ENCODE data around the gene CENPV. TPM values are rescaled to one million over a fixed set of nuclear protein-coding genes. Genes with fewer than 3 reads are reported as not detected.

The CENPV gene
- total and polyA plus RNA-seq, 2 of the 13 experiments (the other 11 are each of a cell fraction or from before 2014, with no cell fraction given): 193 to 292 TPM

GRCh38 chr17:16322636-16323035, 30.6 kb downstream of the CENPV start:
- Histone ChIP-seq H3K9me3 (ENCODE audit: low read length) (no peaks in the 10 kb centered on the region), H3K36me3 (replicated peaks in 1 of 2; ENCODE audit: control insufficient read depth in 1 of 2, insufficient read depth in 2 of 2, low read length in 2 of 2) (peaks cover 3 to 20% of the 10 kb centered on the region in 2 experiments; a peak in 4 of 5 replicates), H3K27me3 (ENCODE audit: control insufficient read depth in 1 of 2, insufficient read depth in 2 of 2, low read length in 2 of 2) (no peaks in the 10 kb centered on the region), H2AFZ (ENCODE audit: low read length) (no peak overlapping the region), H3K27ac (ENCODE audit: extremely low read length, insufficient read depth, low read length) (no peak overlapping the region), H4K20me1 (ENCODE audit: insufficient read depth, low read length) (no peaks in the 10 kb centered on the region), H3K4me1 (ENCODE audit: insufficient read depth, low read length) (no peaks in the 10 kb centered on the region), H3K79me2 (ENCODE audit: insufficient read depth, low read length) (no peaks in the 10 kb centered on the region), H3K4me3 (replicated peaks in 1 of 3; ENCODE audit: insufficient read depth in 1 of 3, low read depth in 2 of 3, low read length in 3 of 3) (no peak overlapping the region), H3K9ac (ENCODE audit: insufficient read depth, low read depth, low read length) (no peak overlapping the region), H3K4me2 (ENCODE audit: low read depth, low read length) (no peak overlapping the region)
- whole genome bisulfite sequencing (ENCODE audit: low lambda C conversion rate): 94% methylated on average over 3 of the region's 3 CpGs
- TF ChIP-seq ZFP37 (CRISPR knock-in tag; IDR thresholded peaks at IDR 0.05; ENCODE audit: borderline replicate concordance) (no peak), ZNF556 (CRISPR knock-in tag; IDR thresholded peaks at IDR 0.05; ENCODE audit: borderline replicate concordance) (no peak), ZNF460 (CRISPR knock-in tag; IDR thresholded peaks at IDR 0.05; ENCODE audit: borderline replicate concordance) (no peak), ZNF761 (CRISPR knock-in tag; conservative IDR thresholded peaks at IDR 0.05) (no peak), THAP8 (CRISPR knock-in tag; IDR thresholded peaks at IDR 0.05; ENCODE audit: borderline replicate concordance) (no peak), HMGA1 (CRISPR knock-in tag; conservative IDR thresholded peaks at IDR 0.05) (no peak), FOXO4 (CRISPR knock-in tag; conservative IDR thresholded peaks at IDR 0.05) (no peak), SRF (IDR thresholded peaks at IDR 0.05; ENCODE audit: low read depth, low read length) (no peak), XBP1 (CRISPR knock-in tag; IDR thresholded peaks at IDR 0.05) (no peak), HNF4G (IDR thresholded peaks at IDR 0.05; ENCODE audit: borderline replicate concordance, low read depth, low read length) (no peak), HNF4G (CRISPR knock-in tag; IDR thresholded peaks at IDR 0.05; ENCODE audit: borderline replicate concordance, low read depth) (no peak), PPARG (CRISPR knock-in tag; conservative IDR thresholded peaks at IDR 0.05) (no peak), ZNF615 (CRISPR knock-in tag; IDR thresholded peaks at IDR 0.05; ENCODE audit: borderline replicate concordance) (no peak)
- TF ChIP-seq, protein P1, sequence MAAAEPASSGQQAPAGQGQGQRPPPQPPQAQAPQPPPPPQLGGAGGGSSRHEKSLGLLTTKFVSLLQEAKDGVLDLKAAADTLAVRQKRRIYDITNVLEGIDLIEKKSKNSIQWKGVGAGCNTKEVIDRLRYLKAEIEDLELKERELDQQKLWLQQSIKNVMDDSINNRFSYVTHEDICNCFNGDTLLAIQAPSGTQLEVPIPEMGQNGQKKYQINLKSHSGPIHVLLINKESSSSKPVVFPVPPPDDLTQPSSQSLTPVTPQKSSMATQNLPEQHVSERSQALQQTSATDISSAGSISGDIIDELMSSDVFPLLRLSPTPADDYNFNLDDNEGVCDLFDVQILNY (CRISPR knock-in tag; conservative IDR thresholded peaks at IDR 0.05): no peak
- TF ChIP-seq, protein P2, sequence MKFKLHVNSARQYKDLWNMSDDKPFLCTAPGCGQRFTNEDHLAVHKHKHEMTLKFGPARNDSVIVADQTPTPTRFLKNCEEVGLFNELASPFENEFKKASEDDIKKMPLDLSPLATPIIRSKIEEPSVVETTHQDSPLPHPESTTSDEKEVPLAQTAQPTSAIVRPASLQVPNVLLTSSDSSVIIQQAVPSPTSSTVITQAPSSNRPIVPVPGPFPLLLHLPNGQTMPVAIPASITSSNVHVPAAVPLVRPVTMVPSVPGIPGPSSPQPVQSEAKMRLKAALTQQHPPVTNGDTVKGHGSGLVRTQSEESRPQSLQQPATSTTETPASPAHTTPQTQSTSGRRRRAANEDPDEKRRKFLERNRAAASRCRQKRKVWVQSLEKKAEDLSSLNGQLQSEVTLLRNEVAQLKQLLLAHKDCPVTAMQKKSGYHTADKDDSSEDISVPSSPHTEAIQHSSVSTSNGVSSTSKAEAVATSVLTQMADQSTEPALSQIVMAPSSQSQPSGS (CRISPR knock-in tag; IDR thresholded peaks at IDR 0.05): no peak
- TF ChIP-seq, protein P3, sequence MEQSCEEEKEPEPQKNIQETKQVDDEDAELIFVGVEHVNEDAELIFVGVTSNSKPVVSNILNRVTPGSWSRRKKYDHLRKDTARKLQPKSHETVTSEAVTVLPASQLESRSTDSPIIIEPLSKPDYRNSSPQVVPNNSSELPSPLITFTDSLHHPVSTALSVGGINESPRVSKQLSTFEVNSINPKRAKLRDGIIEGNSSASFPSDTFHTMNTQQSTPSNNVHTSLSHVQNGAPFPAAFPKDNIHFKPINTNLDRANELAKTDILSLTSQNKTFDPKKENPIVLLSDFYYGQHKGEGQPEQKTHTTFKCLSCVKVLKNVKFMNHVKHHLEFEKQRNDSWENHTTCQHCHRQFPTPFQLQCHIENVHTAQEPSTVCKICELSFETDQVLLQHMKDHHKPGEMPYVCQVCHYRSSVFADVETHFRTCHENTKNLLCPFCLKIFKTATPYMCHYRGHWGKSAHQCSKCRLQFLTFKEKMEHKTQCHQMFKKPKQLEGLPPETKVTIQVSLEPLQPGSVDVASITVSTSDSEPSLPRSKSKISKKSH (CRISPR knock-in tag; IDR thresholded peaks at IDR 0.05; ENCODE audit: borderline replicate concordance): no peak
- no peak for FAIRE-seq
- CTCF ChIA-PET (ENCODE audit: low intra/inter-chr PET ratio, low total read pairs): no interaction called here
- no peak for ATAC-seq
- no peak for DNase-seq (ENCODE audit: low spot score)
- in situ Hi-C loops (cut with HindIII; ENCODE audit: extremely low pct_ligation_motif_present, low pct_unique_long_range_greater_than_20kb): no loop called here
- no TSS peak for BruUV-seq (replicated peaks)
- intact Hi-C loops (cut with micrococcal nuclease; ENCODE audit: unreplicated experiment): no loop called here
- POLR2A ChIA-PET: no interaction called here

Measured in HepG2 (cell line).